Right kidney (tissue), 1 donor: ENCODE data around the gene SMYD4.

Experiments
- DNase-seq: peaks from one replicate; pipeline ENCODE4 v3.0.0-alpha.2; 2016

SMYD4 gene

DNA sequence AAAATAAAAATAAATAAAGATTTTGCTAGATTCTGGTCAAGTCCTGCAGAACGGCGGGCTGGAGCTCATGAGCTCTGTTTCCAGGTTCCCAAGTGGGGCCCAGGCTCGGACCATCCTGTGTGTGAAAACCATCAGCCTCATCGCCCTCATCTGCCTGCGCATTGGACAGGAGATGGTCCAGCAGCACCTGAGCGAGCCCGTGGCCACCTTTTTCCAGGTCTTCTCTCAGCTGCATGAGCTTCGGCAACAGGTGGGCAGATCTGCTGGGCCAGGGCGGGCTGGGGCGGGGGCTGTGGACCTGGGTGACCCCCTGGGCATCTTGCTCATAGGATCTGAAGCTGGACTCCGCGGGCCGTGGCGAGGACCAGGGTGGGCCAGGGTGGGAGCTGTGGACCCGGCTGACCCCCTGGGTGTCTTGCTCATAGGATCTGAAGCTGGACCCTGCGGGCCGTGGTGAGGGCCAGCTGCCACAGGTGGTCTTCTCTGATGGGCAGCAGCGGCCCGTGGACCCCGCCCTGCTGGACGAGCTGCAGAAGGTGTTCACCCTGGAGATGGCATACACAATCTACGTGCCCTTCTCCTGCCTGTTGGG is 97.4 kb downstream of the SMYD4 start:
- no peak for DNase-seq

DNA sequence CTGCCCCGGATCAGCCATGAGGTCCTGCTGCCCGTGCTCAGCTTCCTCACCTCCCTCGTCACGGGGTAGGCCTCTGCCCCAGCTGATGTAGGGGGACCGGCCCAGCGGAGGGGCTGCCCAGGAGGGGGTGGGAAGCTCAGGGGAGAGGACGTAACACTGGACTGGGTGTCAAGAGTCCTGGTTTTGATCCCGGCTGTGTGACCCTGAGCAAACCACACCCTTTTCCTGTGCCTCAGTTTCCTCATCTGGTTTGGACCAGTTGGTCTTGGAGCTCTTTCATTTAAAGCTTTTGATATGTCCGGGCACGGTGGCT is 98.6 kb downstream of the SMYD4 start:
- DNase-seq: no peak

GRCh38 chr17:1730326-1731193 is 99.1 kb downstream of the SMYD4 start:
- DNase-seq: no peak

GRCh38 chr17:1729966-1730325 is 99.8 kb downstream of the SMYD4 start:
- DNase-seq: no peak
